ENCODE results near the gene LRRC59. TPM values are rescaled to one million over a fixed set of nuclear protein-coding genes. Genes with fewer than 3 reads are reported as not detected.

Gene LRRC59
- total and polyA plus RNA-seq, 2 of the 8 experiments (the other 6 are each of a cell fraction or from before 2014, with no cell fraction given) = 48.3 to 117 TPM

GRCh38 chr17:50354198-50354597 is 43.1 kb downstream of the LRRC59 start:
- H3K79me2 ChIP-seq (ENCODE audit: control insufficient read depth in 1 of 2, insufficient read depth in 2 of 2, low read length in 2 of 2) = peaks cover 0 to under 1% of the 10 kb centered on the region in 2 experiments; a peak in 1 of 4 replicates
- no peak overlapping the region for H3K14ac ChIP-seq (ENCODE audit: insufficient read length)
- H3K27ac ChIP-seq (ENCODE audit: low read depth, low read length) = no peak overlapping the region
- H3K56ac ChIP-seq (replicated peaks; ENCODE audit: insufficient read length, low read depth, low read length) = no peak overlapping the region
- H3K23ac ChIP-seq (ENCODE audit: insufficient read length) = no peak overlapping the region
- ChIA-PET POLR2A (ENCODE audit: partially characterized antibody) (interaction anchor here (12.4 kb wide), 1 partner anchor 8 kb away, joined by 135 read pairs; no protein-coding TSS in a partner anchor), CTCF (ENCODE audit: partially characterized antibody) (interaction anchor here (0.9 to 2.2 kb wide), 8 partner anchors 9 to 185 kb away, joined by 3 to 7 read pairs (median 4); no protein-coding TSS in a partner anchor)
- H3K36me3 ChIP-seq (ENCODE audit: control insufficient read depth in 2 of 4, insufficient read depth in 4 of 4, low read length in 3 of 4) = peaks cover 14 to 45% (median 31%) of the 10 kb centered on the region in 4 experiments
- DNase-seq (ENCODE audit: low read depth in 1 of 2, low spot score in 2 of 2) (no peak), FAIRE-seq (no peak)
- H3K79me1 ChIP-seq (ENCODE audit: low read depth, low read length) = peaks cover 5% of the 10 kb centered on the region; the same call in 1 of the 2 replicates
- H4K91ac ChIP-seq (replicated peaks; ENCODE audit: insufficient read length, low read length) = no peak overlapping the region
- no peak overlapping the region for H3K18ac ChIP-seq (ENCODE audit: extremely low read depth, low read length)
- no peak overlapping the region for H2AFZ ChIP-seq (ENCODE audit: low read length)
- H4K20me1 ChIP-seq (replicated peaks in 1 of 2; ENCODE audit: control insufficient read depth in 1 of 2, insufficient read depth in 2 of 2, low read length in 2 of 2) = peaks cover 0 to 17% of the 10 kb centered on the region in 2 experiments
- no peak overlapping the region for H4K8ac ChIP-seq (ENCODE audit: extremely low read depth, insufficient read depth, low read length)
- WGBS, 2 experiments (ENCODE audit: extremely low coverage in 1 of 2, insufficient coverage in 1 of 2, insufficient read length in 1 of 2, insufficient replicate concordance in 2 of 2, low coverage in 1 of 2, low lambda C conversion rate in 2 of 2, missing lambda C conversion rate in 1 of 2) = 94% methylated on average over 15 of the region's 15 CpGs; no CpG with 5 or more reads in 1 of the 2 experiments
- no peak overlapping the region for H3K9ac ChIP-seq (replicated peaks in 1 of 4; ENCODE audit: extremely low read depth in 1 of 4, low read depth in 3 of 4, low read length in 3 of 4)
- H3K27me3 ChIP-seq (replicated peaks in 1 of 4; ENCODE audit: control insufficient read depth in 3 of 4, extremely low read depth in 1 of 4, insufficient read depth in 3 of 4, low read length in 3 of 4) = no peaks in the 10 kb centered on the region
- no peak overlapping the region for H2BK5ac ChIP-seq (ENCODE audit: low read depth, low read length)
- H3K4me3 ChIP-seq (ENCODE audit: extremely low read depth in 1 of 4, insufficient read depth in 2 of 4, low read depth in 3 of 4, low read length in 4 of 4) = no peak overlapping the region
- no peak overlapping the region for H2BK15ac ChIP-seq (ENCODE audit: low read length)
- no peak overlapping the region for H3K4me2 ChIP-seq (ENCODE audit: insufficient read depth in 1 of 2, low read depth in 2 of 2, low read length in 2 of 2)
- no peak overlapping the region for H2AK5ac ChIP-seq (ENCODE audit: low read depth, low read length)
- H3K23me2 ChIP-seq (ENCODE audit: low read depth, low read length) = no peaks in the 10 kb centered on the region
- H3K4ac ChIP-seq (replicated peaks; ENCODE audit: insufficient read length, low read depth, low read length) = no peak overlapping the region
- H4K5ac ChIP-seq (ENCODE audit: insufficient read length, low read depth, low read length) = no peak overlapping the region
- H2BK12ac ChIP-seq (ENCODE audit: low read depth, low read length) = no peak overlapping the region
- H2BK120ac ChIP-seq (replicated peaks; ENCODE audit: low read depth, low read length) = no peak overlapping the region
- H3K9me3 ChIP-seq (ENCODE audit: insufficient read depth in 2 of 2, low read depth in 1 of 2, low read length in 1 of 2) = no peaks in the 10 kb centered on the region
- no peaks in the 10 kb centered on the region for H3K4me1 ChIP-seq (replicated peaks in 1 of 4; ENCODE audit: control insufficient read depth in 3 of 4, insufficient read depth in 4 of 4, low read length in 3 of 4)
- no peak overlapping the region for H2BK20ac ChIP-seq (ENCODE audit: low read length)
- TF ChIP-seq KDM1A (IDR thresholded peaks at IDR 0.05; ENCODE audit: borderline replicate concordance, low read length) = no peak
- TF ChIP-seq CTCF (IDR thresholded peaks at IDR 0.05; ENCODE audit: control extremely low read depth in 1 of 3, insufficient read depth in 1 of 3, low read depth in 1 of 3, low read length in 3 of 3) = no peak
- TF ChIP-seq CREB1 (IDR thresholded peaks at IDR 0.05) = no peak
- TF ChIP-seq NRF1 (IDR thresholded peaks at IDR 0.05; ENCODE audit: low read depth, low read length) = no peak
- TF ChIP-seq RNF2 (IDR thresholded peaks at IDR 0.05; ENCODE audit: borderline replicate concordance, low read depth, low read length, missing control alignments, poor library complexity, severe bottlenecking) = no peak
- no peak for TF ChIP-seq BCL11A (IDR thresholded peaks at IDR 0.05; ENCODE audit: low read depth in 2 of 2, low read length in 2 of 2)
- TF ChIP-seq FOSL1 (IDR thresholded peaks at IDR 0.05; ENCODE audit: insufficient read depth, low read depth, low read length) = no peak
- no peak for TF ChIP-seq SP4 (IDR thresholded peaks at IDR 0.05; ENCODE audit: low read length)
- TF ChIP-seq TBP (IDR thresholded peaks at IDR 0.05; ENCODE audit: low read depth, low read length) = no peak
- TF ChIP-seq ZNF274 (IDR thresholded peaks at IDR 0.05; ENCODE audit: borderline replicate concordance, extremely low read depth, low read length) = no peak
- TF ChIP-seq MAFK (IDR thresholded peaks at IDR 0.05; ENCODE audit: low read depth, low read length) = no peak
